Islet precursor cell (in vitro differentiated cells): Measurements from ENCODE around the gene ARHGEF2.
"Not testable (repeated sequence)": the region's sequence is repeated elsewhere in the genome, so short reads cannot be mapped to it uniquely, and the experiment has no call there.

ENCODE experiments used
- DNase-seq: peaks from one replicate; pipeline ENCODE4 v3.0.0-alpha.2; 2018

The ARHGEF2 gene

DNA sequence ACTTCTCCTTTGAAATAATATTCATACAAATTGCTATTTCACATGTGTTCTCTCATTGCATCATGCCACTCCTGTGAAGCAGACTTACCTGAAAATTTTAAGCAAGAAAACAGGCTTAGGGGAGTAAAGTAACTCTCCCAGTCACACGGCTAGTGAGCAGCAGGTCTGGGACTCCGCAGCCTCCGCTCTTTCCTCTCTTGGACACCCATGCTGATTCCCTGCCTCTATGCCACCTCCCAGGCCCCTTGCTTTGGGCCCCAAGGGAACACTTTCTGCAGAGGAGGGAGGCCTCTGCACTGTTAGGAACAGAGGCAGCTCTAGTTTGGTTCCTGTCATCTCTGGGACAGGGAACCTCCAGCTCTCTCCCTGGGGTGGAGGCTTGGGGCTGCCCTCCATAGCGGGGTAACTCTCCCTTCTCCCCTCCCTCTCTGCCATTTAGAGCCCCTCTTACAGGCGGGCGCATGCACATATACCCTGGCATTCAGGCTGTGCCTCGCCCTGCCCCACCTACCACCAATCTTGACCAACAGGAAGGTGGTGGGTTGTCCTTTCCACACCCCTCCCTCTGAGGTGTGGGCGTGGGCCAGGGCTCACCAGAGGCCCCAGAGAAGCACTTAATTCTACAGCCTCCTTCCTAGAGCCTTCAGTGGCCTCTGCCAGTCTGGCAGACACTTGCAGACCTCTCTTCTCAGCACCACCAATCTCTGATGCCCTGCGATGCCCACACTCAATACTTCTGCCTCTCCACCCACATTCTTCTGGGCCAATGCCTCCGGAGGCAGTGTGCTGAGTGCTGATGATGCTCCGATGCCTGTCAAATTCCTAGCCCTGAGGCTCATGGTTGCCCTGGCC is 37.1 kb downstream of the ARHGEF2 start, which contains the start of gene RXFP4:
Gene RXFP4, plus strand, starts transcription at position 646 of the 852 bp plus-strand sequence. Its CDS starts 72 bp downstream, at position 718.
- peak; percentile 64 for DNase-seq

DNA sequence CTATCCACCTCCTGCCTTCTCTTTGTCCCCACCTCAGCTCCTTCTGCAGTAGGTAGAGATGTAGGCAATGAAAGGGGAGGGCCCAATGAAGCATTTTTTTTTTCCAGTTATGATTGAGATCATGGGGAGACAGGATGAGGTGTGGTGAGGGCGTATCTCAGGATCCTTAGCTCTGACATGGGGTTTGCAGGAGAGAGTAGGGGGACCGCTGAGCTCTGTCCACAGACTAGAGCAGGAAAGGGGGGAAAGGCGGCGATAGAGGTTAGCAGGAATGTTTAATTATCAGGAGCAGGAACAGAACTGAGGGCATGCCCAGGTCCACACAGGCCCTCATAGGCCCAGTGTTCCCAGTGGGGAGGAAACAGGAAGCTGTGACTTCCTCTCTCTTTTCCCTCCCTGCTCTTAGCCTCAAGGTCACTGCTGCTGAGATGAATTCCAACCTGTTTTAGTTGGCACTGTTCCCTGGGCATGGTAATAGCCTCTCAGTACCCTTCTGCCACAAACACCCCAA is 37.8 kb downstream of the ARHGEF2 start:
- no peak for DNase-seq

DNA sequence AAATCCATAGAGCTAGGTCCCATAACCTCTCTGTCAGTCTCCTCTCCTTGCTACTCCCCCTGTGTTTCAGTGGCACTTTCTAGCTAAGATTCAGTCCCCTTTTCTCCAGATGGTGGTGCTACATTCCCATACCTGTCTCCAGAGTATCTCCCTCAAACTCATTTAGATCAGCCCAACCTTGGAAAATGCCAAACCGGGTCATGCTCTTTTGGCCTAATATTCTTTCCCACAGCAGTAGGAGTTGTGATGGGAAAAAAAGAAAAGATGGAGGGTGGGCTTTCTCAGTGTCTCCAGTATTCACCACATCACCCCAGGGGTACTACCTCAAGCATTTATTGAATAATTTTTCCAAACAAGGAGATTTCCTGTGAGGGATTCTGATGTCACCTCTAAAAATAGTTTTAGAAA is 40.1 kb downstream of the ARHGEF2 start:
- peak; percentile 76 for DNase-seq

DNA sequence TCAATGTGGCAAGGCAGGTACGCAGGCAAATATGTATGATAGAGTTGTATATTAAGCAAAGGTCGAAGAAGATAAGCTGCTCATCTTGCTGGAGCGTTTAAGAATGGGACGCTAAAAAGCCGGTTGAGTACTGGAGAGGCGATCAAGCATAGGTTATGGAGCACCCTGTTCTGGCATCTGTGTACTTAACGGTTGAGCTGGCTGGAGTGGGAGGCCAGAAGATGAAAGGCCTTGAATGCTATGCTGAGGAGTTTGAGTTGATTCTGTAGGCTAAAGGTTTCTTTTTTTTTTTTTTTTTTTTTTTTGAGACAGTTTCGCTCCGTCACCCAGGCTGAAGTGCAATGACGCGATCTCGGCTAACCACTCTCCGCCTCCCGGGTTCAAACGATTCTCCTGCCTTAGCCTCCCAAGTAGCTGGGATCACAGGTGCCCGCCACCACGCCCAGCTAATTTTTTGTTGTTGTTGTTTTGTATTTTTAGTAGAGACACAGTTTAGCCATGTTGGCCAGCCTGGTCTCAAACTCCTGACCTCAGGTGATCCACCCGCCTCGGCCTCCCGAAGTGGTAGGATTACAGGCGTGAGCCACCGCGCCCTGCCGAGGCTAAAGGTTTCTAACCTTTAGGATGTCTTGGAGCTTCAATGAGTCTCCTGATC is 43.3 kb downstream of the ARHGEF2 start:
- no peak for DNase-seq

DNA sequence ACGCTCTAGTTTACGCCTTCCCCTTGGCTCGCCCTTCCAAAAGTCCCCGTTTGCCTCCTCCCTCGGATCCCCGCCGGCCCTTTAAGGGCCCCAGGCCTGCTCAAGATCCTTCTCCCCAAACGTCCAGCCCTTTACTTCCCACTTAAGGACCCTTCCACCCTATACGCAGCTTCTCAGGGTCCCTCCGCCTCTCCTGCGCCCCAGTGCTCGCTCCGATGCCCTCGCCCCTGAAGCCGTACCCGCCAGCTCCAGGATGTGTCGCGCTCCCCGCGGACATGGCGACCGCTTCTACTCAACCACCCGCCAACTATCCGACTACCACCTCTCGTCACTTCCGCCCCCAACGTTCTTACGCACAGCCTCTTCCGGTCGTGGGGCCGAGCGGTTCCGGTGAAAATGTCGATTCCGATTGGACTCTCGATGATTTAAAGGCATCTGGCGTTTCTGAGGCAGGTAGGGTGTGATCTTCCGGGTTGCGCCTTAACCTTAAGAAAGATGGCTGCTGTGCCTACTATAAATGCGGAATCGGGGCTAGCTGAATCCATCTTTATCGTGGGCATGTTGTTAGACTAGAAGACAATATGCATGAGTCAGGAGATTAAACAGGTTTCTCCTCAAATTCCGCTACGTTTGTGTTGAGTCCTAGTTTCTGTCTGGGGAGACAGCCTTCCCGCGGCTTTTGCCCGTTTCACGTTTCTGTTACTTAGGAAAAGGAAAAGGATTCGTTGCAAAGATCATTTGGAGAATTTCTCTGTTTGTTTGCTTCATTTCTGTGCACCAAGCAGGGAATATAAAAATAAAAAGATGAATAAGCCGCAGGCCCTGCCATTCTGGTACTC is 44.0 kb downstream of the ARHGEF2 start, which contains the start of gene KHDC4:
Gene KHDC4, minus strand, starts transcription at position 317 of the 839 bp plus-strand sequence. Its CDS starts 40 bp downstream, at position 277.
- DNase-seq, result peak; percentile 98

DNA sequence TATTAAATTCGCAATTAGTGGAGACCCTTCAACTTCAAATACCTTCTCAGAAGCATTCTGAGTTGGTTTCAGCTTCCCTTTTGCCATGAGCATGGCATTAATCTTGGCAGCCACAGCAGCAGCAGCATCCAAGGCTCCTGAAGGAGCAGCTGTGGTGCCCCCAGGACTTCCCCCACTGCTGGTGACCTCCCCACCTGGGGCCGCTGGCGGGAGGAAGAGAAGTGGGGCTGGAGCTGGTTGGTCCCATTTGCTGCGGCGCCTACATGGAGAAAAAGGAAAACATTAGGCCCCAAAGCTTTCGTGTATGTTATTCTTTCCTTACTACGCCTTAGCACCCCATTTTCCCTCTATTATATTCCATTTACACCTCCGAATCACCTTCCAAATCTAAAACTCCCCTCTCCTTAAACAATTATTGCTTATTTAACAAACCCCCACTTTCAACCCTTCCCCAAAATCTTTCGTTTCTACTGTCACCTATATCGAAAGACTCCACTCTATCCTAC is 44.7 kb downstream of the ARHGEF2 start:
- DNase-seq, result peak; percentile 52

DNA sequence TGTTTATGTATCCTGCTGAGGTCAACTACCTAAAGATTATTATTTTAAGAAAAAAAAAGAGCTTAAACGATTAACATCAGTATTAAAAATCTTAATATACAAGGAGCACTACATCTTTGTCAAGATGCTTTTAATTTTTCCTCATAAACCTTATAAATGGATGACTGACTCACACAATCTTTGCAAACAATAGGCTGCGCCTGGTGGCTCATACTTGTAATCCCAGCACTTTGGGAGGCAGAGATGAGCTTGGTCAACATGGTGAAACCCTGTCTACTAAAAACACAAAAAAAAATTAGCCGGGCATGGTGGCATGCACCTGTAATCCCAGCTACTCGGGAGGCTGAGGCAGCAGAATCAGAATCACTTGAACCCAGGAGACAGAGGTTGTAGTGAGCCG is 45.9 kb downstream of the ARHGEF2 start:
- DNase-seq, result no peak

DNA sequence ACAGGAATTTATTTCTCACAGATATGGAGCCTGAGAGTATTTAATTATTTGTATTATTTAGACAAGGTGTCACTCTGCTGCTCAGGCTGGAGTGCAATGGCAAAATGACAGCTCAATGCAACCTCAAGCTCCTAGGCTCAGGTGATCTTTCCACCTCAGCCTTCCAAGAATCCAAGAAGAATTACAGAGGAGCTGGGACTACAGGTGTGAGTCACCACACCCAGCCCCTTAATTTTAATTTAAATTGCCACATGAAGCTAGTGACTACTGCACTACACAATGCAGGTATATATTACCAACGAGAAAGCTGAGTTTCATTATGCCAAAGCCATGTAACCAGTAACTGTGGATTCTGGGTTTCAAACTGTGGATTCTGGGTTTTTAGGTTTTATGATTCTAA is 46.3 kb downstream of the ARHGEF2 start:
- peak; percentile 56 for DNase-seq

DNA sequence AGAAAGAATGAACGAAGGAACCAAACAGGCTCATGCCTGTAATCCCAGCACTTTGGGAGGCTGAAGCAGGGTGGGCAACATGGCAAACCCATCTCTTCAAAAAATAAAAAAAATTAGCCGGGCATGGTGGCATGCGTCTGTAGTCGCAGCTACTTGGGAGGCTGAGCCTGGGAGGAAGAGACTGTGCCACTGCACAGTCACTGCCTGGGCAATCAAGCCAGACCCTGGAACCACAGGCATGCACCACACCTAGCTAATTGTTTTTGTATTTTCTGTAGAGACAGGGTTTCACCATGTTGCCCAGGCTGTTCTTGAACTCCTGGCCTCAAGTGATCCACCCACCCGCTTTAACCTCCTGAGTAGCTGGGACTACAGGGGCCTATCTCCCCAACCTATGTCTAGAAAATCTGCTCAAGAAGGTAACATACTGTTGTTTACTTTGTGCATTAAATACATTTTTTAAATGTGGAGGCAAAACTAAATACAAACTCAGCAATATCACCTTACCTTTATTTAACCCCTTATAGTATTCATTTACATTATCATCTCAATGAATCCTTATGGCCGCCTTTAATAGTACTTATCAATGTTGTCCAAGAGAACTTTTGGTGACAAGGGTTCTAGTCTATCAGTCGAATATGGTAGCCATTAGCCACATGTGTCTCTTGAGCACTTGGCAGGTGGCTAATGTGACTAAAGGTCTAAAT is 46.9 kb downstream of the ARHGEF2 start:
- DNase-seq, result peak; percentile 63

DNA sequence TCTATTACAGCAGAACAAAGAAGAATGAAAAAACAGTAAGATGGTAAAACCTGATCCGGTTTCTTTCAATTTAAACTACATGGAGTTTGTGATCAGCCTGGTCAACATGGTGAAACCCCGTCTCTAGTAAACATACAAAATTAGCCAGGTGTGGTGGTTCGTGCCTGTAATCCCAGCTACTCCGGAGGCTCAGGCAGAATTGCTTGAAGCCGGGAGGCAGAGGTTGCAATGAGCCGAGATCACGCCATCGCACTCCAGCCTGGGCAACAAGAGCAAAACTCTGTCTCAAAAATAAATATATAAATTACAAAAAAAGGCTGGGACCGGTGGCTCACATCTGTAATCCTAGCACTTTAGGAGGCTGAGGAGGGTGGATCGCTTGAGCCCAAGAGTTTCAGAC is 47.6 kb downstream of the ARHGEF2 start:
- DNase-seq, result not testable (repeated sequence)

DNA sequence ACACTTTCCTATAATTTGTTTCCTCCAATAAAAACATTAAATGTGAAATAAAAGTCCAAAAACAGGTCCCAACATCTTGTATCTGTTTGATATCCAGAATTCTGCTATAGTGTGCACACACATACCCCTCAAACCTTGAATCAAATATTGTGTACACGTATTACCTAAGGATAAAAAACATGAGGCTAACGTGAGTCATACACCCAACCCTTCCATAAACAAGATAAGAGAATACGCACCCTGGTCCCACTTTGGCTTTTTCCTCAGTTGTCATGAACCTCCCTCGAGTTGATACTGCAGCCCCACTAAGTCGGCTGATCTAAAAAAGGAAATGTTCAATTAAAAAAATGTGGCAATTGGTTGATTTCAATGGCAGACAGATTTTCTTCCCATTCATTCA is 49.3 kb downstream of the ARHGEF2 start:
- DNase-seq, result no peak

DNA sequence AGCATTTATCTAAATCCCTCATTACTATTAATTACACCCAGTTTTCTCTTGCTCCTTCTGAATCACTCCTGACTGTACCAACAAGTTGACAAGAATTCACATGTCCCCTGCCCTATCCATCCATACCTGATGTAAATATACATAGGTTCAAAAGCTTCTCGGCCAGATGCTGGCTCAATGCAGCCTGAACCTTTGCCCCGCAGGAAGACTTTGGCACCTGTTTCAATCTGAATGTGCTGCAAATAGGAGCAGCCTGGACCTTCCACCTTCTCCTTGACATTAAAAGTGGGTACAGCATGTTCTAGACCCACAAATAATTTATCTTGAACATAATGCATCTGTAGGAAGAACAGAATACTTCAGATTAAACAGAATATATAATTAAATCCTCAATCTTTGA is 52.8 kb downstream of the ARHGEF2 start:
- DNase-seq, result no peak

DNA sequence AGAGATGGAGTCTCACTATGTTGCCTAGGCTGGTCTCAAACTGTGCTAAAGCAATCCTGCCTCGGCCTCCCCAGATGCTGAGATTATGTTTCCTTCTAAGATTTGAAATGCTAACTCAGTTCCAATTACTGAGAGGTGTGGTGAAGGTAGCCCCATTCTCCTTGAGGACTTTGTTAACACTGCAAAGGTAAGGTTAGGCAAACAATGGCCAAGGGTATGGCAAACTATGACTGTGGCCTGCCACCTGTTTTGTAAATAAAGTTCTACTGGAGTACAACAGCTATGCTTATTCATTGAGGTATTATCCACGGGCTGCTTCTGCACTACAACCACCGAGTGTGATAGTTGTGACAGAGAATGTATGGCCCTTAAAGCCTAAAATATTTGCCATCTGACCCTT is 57.6 kb downstream of the ARHGEF2 start:
- DNase-seq, result no peak

DNA sequence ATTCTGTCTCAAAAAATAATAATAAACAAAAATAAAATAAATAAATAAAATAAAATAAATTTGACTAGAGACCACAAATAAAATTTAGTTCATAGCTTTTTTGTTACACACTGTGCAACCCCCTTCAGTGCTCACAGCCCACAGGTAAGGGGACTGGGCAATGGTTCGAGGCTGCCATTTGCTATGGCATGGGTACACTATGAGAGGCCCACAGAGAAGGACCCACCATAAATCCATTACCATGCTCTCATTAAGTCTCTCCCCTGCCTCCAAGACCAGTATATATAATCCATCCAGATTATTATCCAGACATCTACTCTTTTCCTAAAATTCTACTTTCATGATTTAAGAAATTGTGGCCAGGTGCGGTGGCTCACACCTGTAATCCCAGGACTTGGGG is 58.5 kb downstream of the ARHGEF2 start:
- no peak for DNase-seq

DNA sequence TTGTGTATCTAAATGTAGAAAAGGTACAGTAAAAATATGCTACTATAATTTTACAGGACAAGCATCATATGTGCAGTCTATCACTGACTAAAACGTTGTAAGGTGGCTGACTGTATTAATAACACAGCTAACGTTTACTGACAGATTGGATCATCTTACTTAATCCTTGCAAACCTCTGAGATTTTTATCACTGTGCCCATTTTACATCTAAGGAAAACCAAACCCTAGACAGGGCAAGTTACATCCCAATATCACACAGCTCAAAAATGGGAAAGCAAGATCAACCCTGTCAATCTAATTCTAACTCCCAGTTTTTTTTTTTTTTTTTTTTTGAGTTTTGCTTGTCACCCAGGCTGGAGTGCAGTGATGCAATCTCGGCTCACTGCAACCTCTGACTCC is 59.7 kb downstream of the ARHGEF2 start:
- no peak for DNase-seq

DNA sequence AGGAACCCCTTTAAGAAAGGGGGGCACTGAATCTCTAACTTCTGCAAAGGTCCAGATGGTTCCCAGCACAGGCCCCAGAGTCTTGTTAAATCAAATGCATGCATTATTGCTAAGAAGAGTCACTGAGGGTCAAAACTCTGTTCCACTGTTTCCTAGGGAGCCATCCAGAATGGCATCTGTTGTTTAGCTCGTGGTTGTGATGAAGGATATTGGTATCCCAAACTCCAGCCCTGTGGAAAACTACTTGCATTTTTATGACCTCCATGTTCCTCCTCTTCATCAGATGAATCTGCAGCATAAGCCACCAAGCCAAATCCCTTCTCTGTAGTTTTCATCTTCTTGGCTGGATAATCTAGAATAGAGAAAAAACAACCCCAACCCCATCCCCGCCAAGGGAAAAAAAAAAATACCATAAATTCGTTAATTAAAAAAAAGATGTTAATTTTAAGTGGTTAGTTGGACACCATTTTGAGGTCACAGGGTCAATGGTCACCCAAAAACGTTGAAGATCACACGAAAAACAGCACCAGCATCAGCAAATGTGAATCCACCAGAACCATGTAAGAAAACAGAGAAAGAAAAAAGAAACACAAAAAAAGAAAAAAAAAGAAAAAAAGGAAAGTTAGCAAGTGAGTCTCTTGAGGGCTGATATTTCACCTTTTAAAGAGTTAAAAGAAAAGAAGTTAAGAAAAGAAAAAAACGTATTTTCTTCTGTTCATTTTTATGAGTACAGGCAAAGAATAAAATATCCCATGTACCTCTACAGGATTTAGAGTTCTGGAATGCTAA is 64.2 kb downstream of the ARHGEF2 start:
- no peak for DNase-seq

DNA sequence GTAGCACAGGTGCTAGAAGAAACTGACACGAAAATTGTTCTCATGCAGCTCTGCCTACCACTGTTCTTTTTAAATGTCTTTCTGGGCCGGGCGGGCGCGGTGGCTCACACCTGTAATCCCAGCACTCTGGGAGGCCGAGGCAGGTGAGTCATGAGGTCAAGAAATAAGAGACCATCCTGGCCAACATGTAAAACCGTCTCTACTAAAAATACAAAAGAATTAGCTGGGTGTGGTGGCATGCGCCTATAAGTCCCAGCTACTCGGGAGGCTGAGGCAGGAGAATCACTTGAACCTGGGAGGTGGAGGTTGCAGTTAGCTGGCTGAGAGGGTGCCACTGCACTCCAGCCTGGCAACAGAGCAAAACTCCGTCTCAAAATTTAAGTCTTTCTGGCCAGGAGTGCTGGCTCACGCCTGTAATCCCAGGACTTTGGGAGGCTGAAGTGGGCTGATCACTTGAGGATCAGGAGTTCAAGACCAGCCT is 66.3 kb downstream of the ARHGEF2 start:
- no peak for DNase-seq

DNA sequence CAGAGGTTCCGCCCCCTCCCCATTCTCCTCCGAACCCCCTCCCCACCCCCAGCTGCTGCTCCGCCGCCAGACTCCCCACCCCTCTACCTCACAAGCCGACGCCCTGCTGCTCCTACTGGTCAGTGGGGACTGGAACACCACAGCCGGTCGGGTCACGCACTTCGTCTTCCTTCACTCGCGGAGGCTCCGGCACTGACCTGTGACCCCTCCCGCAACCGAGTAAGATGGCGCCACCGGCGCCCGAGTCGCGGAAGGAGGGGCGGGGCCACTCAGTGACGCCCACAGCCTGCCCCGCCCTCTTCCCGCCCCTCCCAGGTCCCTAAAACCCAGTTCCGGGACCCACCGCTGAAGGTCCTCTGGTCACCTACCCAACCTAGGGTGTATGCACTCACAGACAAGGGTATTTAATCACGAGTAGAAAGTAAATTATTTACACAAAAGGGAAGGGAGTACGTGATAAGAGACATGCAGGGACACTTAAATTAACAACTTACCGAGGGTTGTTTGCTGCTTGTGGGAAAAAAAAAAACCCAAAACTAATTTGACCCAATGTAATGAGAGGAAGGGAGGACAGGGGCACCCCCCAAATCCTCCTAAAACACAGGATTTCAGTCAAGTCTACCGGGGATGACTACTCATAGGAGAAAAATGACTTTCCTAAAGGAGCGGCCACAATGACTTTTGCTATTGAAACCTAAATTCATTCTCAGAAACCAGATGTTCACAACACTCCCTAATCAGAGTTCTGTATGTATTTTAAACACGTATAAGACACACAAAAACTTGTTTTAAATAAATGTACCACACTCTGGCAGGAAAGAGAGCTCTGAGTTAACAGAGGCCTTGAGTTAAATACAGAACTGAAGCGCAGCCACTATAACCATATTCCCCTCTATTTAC is 66.9 kb downstream of the ARHGEF2 start, which contains the start of gene RIT1:
Gene RIT1, minus strand, starts transcription at position 194 of the 900 bp plus-strand sequence. CDS start 588 bp downstream, outside the sequence.
- peak; percentile 95 for DNase-seq

DNA sequence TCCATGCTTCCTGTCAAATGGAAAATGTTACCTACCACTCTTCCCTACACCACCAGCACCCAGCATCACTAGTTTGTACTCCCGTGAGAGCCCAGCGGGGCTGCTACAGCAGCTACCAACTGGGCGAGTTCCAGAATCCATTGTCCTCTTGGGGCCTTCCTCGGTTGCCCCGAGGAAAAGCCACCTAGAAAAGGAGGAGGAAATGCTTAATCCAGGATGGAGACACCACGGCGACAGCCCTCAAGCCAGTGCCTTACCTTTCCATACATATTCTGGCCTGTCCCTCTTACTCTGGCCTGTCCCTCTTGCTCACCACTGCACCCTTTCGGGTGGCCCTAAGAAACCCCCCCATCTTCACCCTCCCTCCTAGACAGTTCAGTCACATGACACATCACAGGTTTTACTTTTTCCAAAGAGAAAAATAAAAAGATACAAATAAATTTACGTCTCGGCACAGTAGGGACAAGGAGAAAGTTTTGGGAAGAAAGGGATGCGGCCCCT is 67.7 kb downstream of the ARHGEF2 start:
- peak; percentile 63 for DNase-seq

DNA sequence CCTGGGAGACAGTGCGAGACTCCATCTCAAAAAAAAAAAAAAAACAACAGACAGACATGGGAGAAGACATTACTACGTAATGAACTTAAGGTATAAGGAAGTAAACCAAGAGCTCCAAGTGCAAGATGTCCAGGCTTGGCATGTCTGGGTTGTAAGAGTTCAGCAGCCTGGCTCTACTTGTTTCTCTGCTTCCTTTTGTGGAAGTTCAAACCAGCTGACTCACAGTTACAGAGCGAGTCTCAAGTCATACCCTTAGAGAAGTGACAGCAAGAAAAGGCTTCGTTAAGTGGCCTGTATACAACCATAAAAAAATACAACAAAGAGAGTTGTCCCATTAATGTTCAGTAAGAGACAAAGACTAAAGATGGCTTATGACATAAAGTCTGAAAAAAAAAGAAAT is 68.5 kb downstream of the ARHGEF2 start:
- no peak for DNase-seq
